ENCODE measurements around the gene DNAJC3. TPM values are rescaled to one million over a fixed set of nuclear protein-coding genes. Genes with fewer than 3 reads are reported as not detected.

DNAJC3 gene
- total and polyA plus RNA-seq, 9 of the 15 experiments (the other 6 are each of a cell fraction or from before 2014, with no cell fraction given), result 7.8 to 21.8 (median 10.4) TPM

- TF ChIP-seq, protein P1, sequence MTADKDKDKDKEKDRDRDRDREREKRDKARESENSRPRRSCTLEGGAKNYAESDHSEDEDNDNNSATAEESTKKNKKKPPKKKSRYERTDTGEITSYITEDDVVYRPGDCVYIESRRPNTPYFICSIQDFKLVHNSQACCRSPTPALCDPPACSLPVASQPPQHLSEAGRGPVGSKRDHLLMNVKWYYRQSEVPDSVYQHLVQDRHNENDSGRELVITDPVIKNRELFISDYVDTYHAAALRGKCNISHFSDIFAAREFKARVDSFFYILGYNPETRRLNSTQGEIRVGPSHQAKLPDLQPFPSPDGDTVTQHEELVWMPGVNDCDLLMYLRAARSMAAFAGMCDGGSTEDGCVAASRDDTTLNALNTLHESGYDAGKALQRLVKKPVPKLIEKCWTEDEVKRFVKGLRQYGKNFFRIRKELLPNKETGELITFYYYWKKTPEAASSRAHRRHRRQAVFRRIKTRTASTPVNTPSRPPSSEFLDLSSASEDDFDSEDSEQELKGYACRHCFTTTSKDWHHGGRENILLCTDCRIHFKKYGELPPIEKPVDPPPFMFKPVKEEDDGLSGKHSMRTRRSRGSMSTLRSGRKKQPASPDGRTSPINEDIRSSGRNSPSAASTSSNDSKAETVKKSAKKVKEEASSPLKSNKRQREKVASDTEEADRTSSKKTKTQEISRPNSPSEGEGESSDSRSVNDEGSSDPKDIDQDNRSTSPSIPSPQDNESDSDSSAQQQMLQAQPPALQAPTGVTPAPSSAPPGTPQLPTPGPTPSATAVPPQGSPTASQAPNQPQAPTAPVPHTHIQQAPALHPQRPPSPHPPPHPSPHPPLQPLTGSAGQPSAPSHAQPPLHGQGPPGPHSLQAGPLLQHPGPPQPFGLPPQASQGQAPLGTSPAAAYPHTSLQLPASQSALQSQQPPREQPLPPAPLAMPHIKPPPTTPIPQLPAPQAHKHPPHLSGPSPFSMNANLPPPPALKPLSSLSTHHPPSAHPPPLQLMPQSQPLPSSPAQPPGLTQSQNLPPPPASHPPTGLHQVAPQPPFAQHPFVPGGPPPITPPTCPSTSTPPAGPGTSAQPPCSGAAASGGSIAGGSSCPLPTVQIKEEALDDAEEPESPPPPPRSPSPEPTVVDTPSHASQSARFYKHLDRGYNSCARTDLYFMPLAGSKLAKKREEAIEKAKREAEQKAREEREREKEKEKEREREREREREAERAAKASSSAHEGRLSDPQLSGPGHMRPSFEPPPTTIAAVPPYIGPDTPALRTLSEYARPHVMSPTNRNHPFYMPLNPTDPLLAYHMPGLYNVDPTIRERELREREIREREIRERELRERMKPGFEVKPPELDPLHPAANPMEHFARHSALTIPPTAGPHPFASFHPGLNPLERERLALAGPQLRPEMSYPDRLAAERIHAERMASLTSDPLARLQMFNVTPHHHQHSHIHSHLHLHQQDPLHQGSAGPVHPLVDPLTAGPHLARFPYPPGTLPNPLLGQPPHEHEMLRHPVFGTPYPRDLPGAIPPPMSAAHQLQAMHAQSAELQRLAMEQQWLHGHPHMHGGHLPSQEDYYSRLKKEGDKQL (CRISPR knock-in tag; IDR thresholded peaks at IDR 0.05; ENCODE audit: borderline replicate concordance), result no peak
- TF ChIP-seq ZNF41 (CRISPR knock-in tag; conservative IDR thresholded peaks at IDR 0.05), result no peak
Measured at GRCh38 chr13:95659500-95659899, 17.4 kb upstream of the DNAJC3 start (continued).

- H3K79me2 ChIP-seq (ENCODE audit: control insufficient read depth, insufficient read depth, low read length), result no peaks in the 10 kb centered on the region
- no peak overlapping the region for H3K9ac ChIP-seq (ENCODE audit: insufficient read depth in 1 of 2, low read depth in 2 of 2, low read length in 2 of 2)
- H3K4me3 ChIP-seq, result no peak overlapping the region
- no peak overlapping the region for H3K4me2 ChIP-seq (ENCODE audit: insufficient read depth, low read length)
- ATAC-seq (peak; percentile 51; the same call in 1 of the 3 replicates), FAIRE-seq (no peak), DNase-seq (ENCODE audit: extremely low read depth in 1 of 4, low spot score in 3 of 4) (peak; percentile 12 to 41 (median 22))
- H3K27ac ChIP-seq (ENCODE audit: extremely low read depth, low read depth, low read length), result no peak overlapping the region
- H2AFZ ChIP-seq (ENCODE audit: low read depth, low read length), result no peak overlapping the region
- no peaks in the 10 kb centered on the region for H3K9me1 ChIP-seq (ENCODE audit: control insufficient read depth, insufficient read depth, low read length)
- no TSS peak for BruUV-seq (replicated peaks)
- no peaks in the 10 kb centered on the region; the same call in 1 of the 2 replicates for H3K9me3 ChIP-seq (replicated peaks; ENCODE audit: control insufficient read depth, insufficient read depth, low read depth, low read length)
- in situ Hi-C loops (cut with MboI), result no loop called here
- no peaks in the 10 kb centered on the region for H3K36me3 ChIP-seq (ENCODE audit: control insufficient read depth, insufficient read depth, low read length)
- H3K4me1 ChIP-seq (replicated peaks in 1 of 2; ENCODE audit: control insufficient read depth in 2 of 2, insufficient read depth in 2 of 2, low read length in 2 of 2), result peaks cover 0 to 5% of the 10 kb centered on the region in 2 experiments; a peak in 1 of 5 replicates
- POLR2A ChIA-PET, result interaction anchor here (1.3 kb wide), 1 partner anchor 16 kb away, joined by 4 read pairs; the partner anchor contains the start of gene DNAJC3
- no peaks in the 10 kb centered on the region for H3K27me3 ChIP-seq (ENCODE audit: control insufficient read depth in 2 of 2, insufficient read depth in 2 of 2, low read length in 2 of 2)
- H4K20me1 ChIP-seq (replicated peaks; ENCODE audit: control insufficient read depth, insufficient read depth, low read length), result no peaks in the 10 kb centered on the region
- CTCF ChIA-PET (ENCODE audit: low intra/inter-chr PET ratio), result interaction anchor here (0.5 to 1.2 kb wide), 4 partner anchors 25 to 1041 kb away, joined by 3 to 5 read pairs (median 3); no protein-coding TSS in a partner anchor
- intact Hi-C loops (cut with micrococcal nuclease), result loop anchor here (1.0 to 5.0 kb wide), 3 partner anchors 39 to 173 kb away; no protein-coding TSS in a partner anchor
- TF ChIP-seq RAD21 (CRISPR knock-in tag; conservative IDR thresholded peaks at IDR 0.05 in 1 of 2, IDR thresholded peaks at IDR 0.05 in 1 of 2) (peak in 1 of 2 experiments; percentile 52; a peak in 2 of 4 replicates), ZKSCAN1 (IDR thresholded peaks at IDR 0.05; ENCODE audit: low read depth, low read length) (no peak), ATF3 (IDR thresholded peaks at IDR 0.05) (no peak), ATF3 (CRISPR knock-in tag; conservative IDR thresholded peaks at IDR 0.05) (no peak), BCL6 (CRISPR knock-in tag; IDR thresholded peaks at IDR 0.05) (no peak)
- TF ChIP-seq, protein P2, sequence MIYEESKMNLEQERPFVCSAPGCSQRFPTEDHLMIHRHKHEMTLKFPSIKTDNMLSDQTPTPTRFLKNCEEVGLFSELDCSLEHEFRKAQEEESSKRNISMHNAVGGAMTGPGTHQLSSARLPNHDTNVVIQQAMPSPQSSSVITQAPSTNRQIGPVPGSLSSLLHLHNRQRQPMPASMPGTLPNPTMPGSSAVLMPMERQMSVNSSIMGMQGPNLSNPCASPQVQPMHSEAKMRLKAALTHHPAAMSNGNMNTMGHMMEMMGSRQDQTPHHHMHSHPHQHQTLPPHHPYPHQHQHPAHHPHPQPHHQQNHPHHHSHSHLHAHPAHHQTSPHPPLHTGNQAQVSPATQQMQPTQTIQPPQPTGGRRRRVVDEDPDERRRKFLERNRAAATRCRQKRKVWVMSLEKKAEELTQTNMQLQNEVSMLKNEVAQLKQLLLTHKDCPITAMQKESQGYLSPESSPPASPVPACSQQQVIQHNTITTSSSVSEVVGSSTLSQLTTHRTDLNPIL (CRISPR knock-in tag; IDR thresholded peaks at IDR 0.05), result no peak
- TF ChIP-seq, protein P3, sequence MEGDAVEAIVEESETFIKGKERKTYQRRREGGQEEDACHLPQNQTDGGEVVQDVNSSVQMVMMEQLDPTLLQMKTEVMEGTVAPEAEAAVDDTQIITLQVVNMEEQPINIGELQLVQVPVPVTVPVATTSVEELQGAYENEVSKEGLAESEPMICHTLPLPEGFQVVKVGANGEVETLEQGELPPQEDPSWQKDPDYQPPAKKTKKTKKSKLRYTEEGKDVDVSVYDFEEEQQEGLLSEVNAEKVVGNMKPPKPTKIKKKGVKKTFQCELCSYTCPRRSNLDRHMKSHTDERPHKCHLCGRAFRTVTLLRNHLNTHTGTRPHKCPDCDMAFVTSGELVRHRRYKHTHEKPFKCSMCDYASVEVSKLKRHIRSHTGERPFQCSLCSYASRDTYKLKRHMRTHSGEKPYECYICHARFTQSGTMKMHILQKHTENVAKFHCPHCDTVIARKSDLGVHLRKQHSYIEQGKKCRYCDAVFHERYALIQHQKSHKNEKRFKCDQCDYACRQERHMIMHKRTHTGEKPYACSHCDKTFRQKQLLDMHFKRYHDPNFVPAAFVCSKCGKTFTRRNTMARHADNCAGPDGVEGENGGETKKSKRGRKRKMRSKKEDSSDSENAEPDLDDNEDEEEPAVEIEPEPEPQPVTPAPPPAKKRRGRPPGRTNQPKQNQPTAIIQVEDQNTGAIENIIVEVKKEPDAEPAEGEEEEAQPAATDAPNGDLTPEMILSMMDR (IDR thresholded peaks at IDR 0.05 in 2 of 3, conservative IDR thresholded peaks at IDR 0.05 in 1 of 3; ENCODE audit: insufficient read depth in 2 of 3, low read depth in 1 of 3, low read length in 3 of 3), result peak; percentile 29 to 64 (median 39); a peak in 3 of 6 replicates
Measured at GRCh38 chr13:95660981-95661581, 15.9 kb upstream of the DNAJC3 start.

Measured in K562 (cell line).